Left renal pelvis (tissue), 4 donors: ENCODE data around the gene SLC66A1. TPM values are rescaled to one million over a fixed set of nuclear protein-coding genes. Genes with fewer than 3 reads are reported as not detected.
A peak's percentile ranks its signal among the peaks of the same experiment; 100 is the strongest.

ENCODE experiments used
- DNase-seq, 4 donors: peaks; one replicate each; pipeline ENCODE4 v3.0.0-alpha.2; 2013; ENCODE audit warnings: low read depth in 4 of 4, low spot score in 3 of 4
- polyA plus RNA-seq, 4 donors: library from polyadenylated mRNA; unstranded; fragments of 120-200 nt; gene quantifications; one replicate each; pipeline ENCODE4 v1.2.1, GENCODE V29; 2013; ENCODE audit not compliant: insufficient read length in 4 of 4

Gene SLC66A1
- polyA plus RNA-seq, 4 donors, result 8.7 to 19.4 (median 10.7) TPM

DNA sequence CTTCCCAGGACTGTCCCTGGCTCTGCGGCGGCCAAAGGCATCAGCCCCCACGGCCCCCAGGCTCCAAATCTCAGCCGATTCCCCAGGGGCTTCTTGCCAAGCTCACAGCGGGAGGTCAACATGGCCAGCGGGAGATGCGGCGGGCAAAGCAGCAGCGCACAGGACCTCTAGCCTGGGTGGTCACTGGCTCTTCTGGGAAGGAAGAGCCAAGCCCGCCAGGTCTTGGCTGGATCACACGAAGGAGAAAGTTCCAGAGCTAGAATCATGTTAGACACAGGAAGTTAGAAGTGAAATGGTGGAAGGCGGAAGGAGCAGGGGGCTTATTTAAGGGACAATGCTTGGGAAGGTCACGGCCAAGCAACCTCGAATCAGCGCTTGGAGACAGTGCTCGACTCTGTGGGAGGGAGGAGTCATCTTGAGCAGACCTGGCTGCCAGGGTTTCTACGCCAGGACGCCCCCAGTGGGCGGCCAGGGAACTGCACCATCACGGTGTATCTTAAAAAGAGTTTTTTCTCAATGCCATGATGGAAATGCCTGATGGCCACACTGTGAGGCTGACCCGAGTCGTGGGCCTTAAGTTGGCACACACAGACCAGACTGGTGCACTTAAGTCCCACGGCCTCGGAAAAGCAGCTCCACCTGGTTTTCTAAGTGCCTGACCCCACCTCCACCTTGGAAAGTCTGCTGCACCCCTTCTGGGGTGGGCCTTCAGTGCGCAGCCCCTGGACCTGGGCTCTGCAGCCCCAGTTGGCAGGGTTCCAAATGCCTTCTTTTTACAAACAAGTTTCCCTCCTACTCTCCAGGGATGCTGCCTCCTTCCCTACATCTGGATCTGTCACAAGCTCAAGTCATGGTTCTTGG, 29.3 kb downstream of the SLC66A1 start:
- peak in 1 of 4 donors; percentile 43 for DNase-seq

DNA sequence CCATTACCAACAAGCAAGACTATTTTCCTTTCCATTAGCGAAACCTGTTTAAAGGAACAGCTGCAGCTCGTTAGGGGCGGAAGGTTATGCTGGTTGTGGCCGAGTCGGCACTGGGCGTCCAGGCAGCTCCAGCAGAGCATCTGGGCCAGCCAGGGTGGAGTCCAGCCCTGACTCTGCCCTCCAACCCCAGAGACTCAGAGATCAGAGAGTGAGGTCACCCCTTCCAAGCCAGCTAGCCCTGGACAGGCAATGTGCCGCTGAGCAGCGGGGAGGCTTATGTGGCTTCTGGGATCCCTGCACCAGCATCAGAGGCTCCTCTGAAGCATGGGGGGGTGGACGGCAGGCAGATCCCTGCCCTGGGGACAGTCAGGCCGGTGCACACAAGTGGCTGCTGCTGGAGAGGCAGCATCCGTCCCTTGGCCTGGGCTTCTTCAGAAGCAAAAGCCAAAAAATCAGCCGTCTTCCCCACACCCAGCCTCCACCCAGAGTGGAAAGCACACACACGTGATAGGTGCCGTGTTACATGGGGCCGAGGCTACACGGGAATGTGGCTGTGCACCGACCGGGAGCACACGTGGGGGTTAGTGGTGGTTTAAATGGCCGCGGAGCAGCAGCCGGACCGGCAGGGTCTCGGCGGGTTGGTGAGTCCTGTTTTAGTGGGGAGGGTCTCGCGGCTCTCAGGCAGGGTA, 30.1 kb downstream of the SLC66A1 start:
- DNase-seq, result no peak

- DNase-seq, result no peak
Observed at GRCh38 chr1:19342894-19343616, 30.9 kb downstream of the SLC66A1 start.

DNA sequence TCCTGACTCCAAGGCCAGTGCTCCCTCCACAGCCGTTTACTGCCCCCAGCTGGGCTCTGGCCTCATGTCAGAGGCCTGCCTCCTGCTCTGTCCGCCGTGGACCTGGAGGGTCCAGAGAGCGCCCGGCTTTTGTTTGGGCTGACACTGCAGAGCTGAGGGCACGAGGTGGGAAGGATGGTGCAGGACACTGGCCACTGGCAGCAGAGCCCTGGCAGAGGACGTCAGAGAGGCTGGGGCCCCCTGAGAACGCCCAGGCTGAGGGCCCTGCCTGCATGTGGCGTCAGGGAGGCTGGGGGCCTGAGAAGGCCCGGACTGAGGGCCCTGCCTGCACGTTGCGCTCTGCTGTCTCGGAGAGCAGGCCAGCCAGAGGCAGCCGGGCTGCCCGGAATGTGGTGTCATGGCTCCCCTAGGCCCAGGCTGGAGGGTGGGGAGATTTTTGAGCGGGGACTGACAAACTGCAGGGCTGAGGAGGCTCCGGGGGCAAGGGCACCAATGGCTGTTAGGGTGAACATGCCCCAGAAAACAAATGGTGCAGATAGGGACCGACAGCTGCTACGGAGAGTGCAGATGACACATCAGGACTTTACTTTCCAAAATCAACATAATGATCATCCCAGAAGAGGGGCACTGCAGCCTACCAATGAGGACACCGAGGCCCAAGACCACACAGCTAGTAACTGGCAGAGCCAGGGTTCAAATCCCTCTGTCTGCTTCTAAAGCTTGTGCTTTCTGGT, 31.7 kb downstream of the SLC66A1 start:
- DNase-seq, result no peak

GRCh38 chr1:19344372-19344810, 32.3 kb downstream of the SLC66A1 start:
- no peak for DNase-seq

GRCh38 chr1:19344831-19345230, 32.7 kb downstream of the SLC66A1 start:
- no peak for DNase-seq

DNA sequence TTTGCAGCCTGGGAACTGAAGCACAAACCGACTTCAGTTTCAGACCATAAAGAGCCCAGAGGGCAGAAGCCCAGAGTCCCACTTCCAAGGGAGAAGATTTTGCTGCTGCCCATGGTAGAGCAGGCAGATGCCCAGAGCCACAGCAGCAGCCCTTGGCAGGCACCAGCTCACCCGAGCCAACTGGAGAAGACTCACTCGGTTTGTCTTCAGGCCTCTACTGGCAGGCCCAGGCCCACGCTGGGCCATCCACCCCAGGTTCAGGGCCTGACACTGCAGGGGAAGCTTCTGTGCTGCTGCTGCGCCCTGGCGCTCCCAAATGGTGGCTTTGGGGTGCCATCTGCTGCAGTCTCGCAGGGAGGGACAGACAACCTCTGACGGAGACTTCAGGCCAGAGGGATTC, 33.3 kb downstream of the SLC66A1 start:
- no peak for DNase-seq

DNA sequence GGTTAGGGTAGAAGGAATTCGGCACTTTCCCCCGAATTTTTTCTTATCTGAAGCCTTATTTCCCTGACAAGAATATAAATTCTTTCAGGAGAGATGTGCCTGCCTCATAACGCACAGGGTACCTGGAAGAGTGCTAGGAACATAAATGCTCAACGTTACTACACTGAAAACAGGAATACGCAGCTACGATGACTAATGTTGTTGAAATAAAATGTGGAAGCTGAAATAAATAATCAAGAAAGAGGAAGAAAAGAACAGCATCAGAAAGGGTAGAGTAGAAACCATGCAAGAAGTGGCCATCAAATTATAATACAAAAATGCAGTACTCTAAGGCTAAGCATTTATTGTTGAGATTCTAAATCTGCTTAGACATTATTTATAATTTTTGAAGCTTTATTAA, 33.9 kb downstream of the SLC66A1 start:
- DNase-seq, result no peak

DNA sequence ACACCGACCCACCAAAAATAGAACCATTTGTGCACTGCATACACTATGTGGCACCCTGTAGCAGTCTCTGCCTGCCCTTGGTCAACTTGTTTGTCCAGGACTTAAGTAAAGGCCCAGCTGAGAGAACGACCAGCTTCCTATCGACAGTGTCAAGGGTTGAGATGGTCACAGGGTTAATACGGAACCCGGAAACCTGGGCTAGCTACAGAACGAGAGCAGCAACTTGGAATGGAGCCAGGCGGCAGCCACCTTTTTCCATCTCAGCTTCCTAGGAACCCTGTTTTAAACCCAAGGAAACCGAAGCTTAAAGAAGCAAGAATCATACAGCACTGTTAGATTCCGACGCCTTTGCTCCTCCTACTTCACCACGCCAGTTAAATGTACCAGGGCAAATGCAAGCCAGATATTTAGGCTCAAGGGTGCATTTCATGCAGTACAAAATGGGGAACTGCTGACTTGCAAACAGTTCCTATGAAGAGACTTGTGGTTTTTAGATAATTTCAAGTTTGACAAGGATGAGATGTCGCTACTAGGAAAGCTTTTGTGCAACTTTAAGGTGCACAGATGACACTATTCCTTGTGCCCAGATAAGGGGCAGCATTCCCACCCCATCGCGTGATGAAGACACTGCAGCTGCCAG, 35.5 kb downstream of the SLC66A1 start:
- DNase-seq, result no peak

DNA sequence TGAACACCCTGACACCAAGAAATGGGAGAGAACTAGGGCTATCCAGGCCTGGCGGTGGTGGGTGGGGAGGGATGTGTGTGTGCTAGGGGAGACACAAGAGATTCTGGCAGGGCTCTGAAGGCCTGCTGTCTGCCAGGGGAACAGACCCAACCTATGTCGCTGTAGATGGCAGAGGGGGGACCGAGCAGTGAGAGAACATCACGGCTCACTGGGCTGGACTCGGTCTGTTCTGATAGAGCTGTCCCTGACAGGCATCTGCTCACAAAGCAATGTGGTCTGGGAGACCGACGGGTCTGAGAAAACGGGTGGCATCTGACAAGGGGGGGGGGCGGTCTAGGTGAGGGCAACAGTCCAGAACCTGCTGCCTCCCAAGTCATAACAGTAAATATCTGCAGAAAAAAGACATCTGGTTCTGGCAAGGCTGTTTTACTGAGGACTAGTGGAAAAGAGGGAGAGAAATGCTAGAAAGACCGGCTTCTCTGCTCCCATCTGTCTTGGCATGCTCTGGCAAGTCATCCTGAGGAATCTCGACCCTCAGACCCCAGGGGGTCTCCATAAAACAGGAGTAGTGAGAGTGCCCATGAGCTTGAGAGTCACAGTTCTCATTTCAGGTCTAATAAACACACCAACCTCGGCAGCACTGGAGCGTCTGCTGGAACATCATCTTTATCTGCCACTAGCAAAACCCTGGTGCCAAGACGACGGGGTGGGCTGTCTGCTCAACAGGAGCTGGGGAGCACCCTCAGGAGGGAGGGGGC, 36.5 kb downstream of the SLC66A1 start:
- no peak for DNase-seq

DNA sequence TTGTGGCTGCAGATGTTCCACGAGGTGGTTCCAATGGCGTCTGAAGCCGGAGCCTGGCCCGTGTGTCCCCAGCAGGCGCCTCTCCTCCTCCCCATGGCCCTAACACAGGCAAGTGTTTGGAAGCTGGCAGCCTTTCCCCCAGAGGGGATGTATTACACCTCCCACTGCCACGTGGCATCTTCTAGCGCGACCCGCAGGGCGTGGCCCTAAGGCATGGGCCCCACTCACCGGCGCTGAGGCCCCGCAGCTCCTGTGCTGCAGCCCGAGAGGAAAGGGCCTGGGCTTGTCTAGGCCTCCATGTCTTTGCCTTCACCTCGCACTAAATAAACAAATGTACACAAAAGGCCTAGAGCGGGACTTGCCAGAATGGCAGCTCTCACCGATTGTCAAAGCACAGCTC, 37.9 kb downstream of the SLC66A1 start:
- no peak for DNase-seq

DNA sequence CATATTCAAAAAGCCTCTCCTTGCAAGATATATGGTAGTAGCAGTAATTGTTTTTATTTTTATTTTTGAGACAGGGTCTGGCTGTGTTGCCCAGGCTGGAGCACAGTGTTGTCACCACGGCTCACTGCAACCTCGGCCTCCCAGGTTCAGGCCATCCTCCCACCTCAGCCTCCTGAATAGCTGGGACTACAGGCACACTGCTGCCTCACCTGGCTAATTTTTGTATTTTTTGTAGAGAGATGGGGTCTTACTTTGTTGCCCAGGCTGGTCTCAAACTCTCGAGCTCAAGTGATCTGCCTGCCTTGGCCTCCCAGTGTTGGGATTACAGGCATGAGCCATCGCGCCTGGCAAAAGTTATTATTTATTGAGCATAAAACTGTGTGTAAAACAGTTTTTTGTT, 38.4 kb downstream of the SLC66A1 start:
- no peak for DNase-seq

DNA sequence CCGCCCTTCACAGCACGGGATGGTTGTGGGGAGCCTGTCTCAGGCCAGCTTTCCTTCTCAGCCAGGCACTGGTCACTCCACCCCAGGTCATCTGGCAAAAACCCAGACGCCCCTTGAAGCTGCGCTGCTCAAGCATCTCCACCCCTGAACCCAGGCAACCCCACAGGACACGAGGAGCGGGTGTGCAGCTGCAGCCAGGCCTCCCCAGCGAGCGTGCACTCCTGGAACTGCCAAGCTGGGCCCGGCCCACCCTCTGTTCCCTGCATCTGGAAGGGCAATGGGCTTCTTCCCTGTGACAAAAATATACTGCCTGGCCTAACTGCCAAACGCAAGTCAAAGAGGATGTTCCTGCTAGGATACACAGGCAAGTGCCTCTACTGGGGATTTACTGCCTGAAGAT, 39.7 kb downstream of the SLC66A1 start:
- no peak for DNase-seq

- DNase-seq, result no peak
Observed at GRCh38 chr1:19352839-19353238, 40.7 kb downstream of the SLC66A1 start.

- no peak for DNase-seq
Observed at GRCh38 chr1:19353596-19353995, 41.5 kb downstream of the SLC66A1 start.

- DNase-seq, result no peak
Observed at GRCh38 chr1:19354531-19354981, 42.4 kb downstream of the SLC66A1 start.

- DNase-seq, result no peak
Observed at GRCh38 chr1:19356266-19356665, 44.1 kb downstream of the SLC66A1 start.

- no peak for DNase-seq
Observed at GRCh38 chr1:19357299-19357986, 45.3 kb downstream of the SLC66A1 start.

DNA sequence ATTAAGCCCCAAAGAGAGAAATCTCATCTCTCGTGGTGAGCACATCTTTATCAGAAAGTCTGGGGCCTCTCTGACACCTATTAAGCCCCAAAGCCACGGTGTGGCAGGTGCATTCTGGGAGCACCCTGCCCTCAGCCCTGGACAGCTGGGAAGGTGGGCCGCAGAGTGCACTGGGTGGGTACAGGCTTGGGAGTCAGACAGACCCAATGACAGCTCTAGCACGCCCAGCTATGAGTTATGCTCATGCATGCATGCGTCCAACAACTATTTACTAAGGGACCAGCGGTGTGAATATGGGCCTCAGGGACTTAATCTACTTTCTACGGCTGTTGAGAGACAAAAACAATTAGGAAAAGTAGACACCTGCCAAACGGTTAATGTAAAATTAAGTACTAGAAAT, 46.6 kb downstream of the SLC66A1 start:
- DNase-seq, result no peak
